Activated CD8-positive, alpha-beta memory T cell treated with anti-CD3 and anti-CD28 coated beads, Interleukin-2, amount 10 ng/mL, durations not matched to agents 7 days and 5 days (primary cell): ENCODE measurements around the gene KDM4F. TPM values are rescaled to one million over a fixed set of nuclear protein-coding genes. Genes with fewer than 3 reads are reported as not detected.

Experiments used
- ATAC-seq: fragments of 150-1000 bp; cut with Tn5 transposase; one replicate; pipeline ENCODE4 v1.10.0; 2021; ENCODE audit warnings: moderate library complexity
- CTCF ChIA-PET: fragments of 350-600 bp; sonication (Branson Sonifier 250); formaldehyde crosslinking; loops from one replicate; lab custom pipeline; 2021; ENCODE audit warnings: antibody characterized with exemption; lab: Charles Lee
- DNase-seq: peaks from one replicate; pipeline ENCODE4 v3.0.0-alpha.2; 2020
- H3K27ac Mint-ChIP-seq: one replicate; pipeline ENCODE4 v1.8.0; 2021; ENCODE audit warnings: mild to moderate bottlenecking, mixed read lengths
- H3K27me3 Mint-ChIP-seq: one replicate; pipeline ENCODE4 v1.8.0; 2021; ENCODE audit warnings: mixed read lengths
- H3K36me3 Mint-ChIP-seq: one replicate; pipeline ENCODE4 v1.8.0; 2021; ENCODE audit warnings: mild to moderate bottlenecking, mixed read lengths
- H3K4me1 Mint-ChIP-seq: one replicate; pipeline ENCODE4 v1.8.0; 2021; ENCODE audit warnings: mixed read lengths
- H3K4me3 Mint-ChIP-seq: one replicate; pipeline ENCODE4 v1.8.0; 2021; ENCODE audit warnings: mild to moderate bottlenecking, moderate library complexity, mixed read lengths
- H3K9me3 Mint-ChIP-seq: one replicate; pipeline ENCODE4 v1.8.0; 2022; ENCODE audit warnings: low read depth, mixed read lengths
- total RNA-seq, 2 experiments: library from RNA; stranded (reverse); gene quantifications; one replicate each; pipeline ENCODE4 v1.2.3, GENCODE V29; 2021

Gene KDM4F
- total RNA-seq, 2 experiments from 2014 or later: not detected

DNA sequence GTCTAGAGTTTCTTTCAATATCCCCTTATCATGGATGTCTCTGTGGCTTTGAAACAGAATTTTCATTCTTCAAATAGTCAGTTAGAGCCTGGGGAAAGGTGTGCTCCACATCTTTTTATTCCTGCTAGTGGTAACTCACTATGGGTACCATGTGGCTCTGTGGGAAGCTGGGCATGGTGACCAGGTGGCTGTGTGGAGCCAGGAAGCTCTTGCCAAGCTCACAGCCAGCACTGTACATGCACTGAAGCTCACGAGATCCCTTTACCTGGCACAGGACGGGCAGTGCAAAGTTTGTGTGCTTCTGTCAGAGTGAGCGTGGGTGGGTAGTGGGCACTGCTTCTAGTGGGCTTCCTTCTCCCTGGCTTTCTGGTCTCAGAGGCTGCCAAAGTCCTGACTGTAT lies 6.3 kb upstream of the KDM4F start:
- CTCF ChIA-PET: no interaction called here
- H3K27me3 Mint-ChIP-seq: peaks cover 47% of the 10 kb centered on the region
- no peaks in the 10 kb centered on the region for H3K9me3 Mint-ChIP-seq
- no peak overlapping the region for H3K27ac Mint-ChIP-seq
- peaks cover 8% of the 10 kb centered on the region for H3K4me1 Mint-ChIP-seq
- ATAC-seq (no peak), DNase-seq (no peak)
- H3K4me3 Mint-ChIP-seq: no peak overlapping the region
- no peaks in the 10 kb centered on the region for H3K36me3 Mint-ChIP-seq

DNA sequence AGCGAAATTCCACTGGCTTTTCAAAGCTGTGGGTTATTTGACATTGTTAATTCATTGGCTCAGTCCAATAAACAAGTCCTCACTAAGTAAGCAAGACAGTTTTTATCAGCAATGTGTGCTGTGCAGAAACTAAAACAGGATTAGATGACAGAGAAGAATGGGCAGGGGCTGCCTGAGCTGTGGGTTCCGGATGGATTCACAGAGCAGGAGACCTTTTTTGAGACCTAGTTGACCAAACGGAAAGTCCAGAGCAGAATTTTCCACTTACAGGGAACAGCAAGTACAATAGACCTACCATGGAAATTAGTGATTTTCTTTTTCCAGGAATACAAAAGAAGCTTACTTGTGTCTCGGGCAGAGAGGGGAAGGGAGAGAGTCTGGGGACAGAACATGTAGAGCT lies 5.2 kb upstream of the KDM4F start:
- Mint-ChIP-seq H3K9me3 (no peaks in the 10 kb centered on the region), H3K27me3 (peaks cover 51% of the 10 kb centered on the region), H3K27ac (no peak overlapping the region), H3K4me3 (no peak overlapping the region), H3K36me3 (no peaks in the 10 kb centered on the region), H3K4me1 (peaks cover 8% of the 10 kb centered on the region)
- CTCF ChIA-PET: no interaction called here
- DNase-seq: no peak
- no peak for ATAC-seq

DNA sequence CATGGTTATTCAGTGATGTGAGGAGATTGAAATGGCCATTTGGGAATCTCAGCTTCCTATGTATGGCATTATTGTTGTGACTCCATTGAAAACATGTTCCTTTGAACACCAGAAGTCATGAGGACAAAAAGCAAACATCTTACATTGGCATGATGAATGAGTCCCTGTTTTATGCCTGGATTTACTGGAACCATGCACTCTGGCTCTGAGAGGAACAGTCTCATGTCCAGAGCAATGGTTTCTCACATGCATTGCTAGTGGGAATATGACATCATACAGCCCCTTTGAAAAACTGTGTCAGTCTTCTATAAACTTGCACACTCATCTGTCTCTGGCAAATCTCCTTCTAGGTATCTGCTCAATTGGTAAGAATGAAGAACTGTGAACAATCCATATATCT lies 3.4 kb upstream of the KDM4F start:
- no peak overlapping the region for H3K27ac Mint-ChIP-seq
- H3K36me3 Mint-ChIP-seq: no peaks in the 10 kb centered on the region
- H3K4me3 Mint-ChIP-seq: no peak overlapping the region
- no peak for DNase-seq
- H3K9me3 Mint-ChIP-seq: no peaks in the 10 kb centered on the region
- ATAC-seq: no peak
- H3K27me3 Mint-ChIP-seq: peaks cover 55% of the 10 kb centered on the region
- H3K4me1 Mint-ChIP-seq: peaks cover 8% of the 10 kb centered on the region
- CTCF ChIA-PET: no interaction called here

DNA sequence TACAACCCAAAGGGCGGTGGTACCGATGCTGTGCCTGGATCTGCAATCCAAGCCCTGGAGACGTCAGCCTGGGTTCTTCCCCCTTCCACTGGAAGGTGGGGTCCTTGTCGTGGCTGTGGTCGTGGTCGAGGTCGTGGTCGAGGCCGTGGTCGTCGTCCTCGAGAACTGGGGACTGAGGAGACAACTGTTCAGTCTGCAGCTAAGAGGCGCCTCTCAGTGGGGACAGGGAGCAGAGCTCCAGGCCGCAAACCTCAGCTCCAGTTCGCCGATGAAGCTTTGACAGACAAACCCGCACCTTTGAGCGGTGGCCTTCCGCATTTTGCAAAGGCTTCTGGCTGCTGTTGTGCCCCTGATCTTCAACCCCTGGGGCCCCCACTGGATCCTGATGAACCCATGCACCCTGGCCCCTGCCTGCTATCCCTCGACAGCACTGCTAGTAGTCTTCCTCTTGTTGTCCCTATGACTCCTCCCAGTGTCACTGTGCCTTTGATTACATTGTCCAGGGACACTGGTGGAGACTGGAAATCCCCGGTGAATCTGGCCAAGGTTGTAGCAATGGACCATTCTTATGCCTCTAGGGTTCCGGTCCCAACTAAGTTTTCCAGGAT lies 1.5 kb downstream of the KDM4F start:
- H3K27me3 Mint-ChIP-seq: peaks cover 55% of the 10 kb centered on the region
- H3K27ac Mint-ChIP-seq: no peak overlapping the region
- H3K4me3 Mint-ChIP-seq: no peak overlapping the region
- no peak for DNase-seq
- no peaks in the 10 kb centered on the region for H3K9me3 Mint-ChIP-seq
- no peaks in the 10 kb centered on the region for H3K4me1 Mint-ChIP-seq
- no peaks in the 10 kb centered on the region for H3K36me3 Mint-ChIP-seq
- CTCF ChIA-PET: no interaction called here
- no peak for ATAC-seq

DNA sequence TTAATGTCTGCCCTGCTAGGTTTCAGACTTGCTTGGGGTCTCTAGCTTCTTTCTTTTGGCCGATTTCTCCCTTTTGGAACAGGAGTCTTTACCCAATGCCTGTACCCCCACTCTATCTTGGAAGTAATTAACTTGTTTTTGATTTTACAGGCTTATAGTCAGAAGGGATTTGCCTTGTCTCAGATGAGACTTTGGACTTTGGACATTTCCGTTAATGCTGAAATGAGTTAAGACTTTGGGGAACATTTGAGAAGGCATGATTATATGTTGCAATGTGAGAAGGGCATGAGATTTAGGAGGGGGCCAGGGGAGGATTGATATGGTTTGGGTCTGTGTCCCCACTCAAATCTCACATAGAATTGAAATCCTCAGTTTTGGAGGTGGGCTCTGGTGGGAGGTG lies 5.1 kb downstream of the KDM4F start:
- no peak for ATAC-seq
- no peak for DNase-seq
- H3K27ac Mint-ChIP-seq: no peak overlapping the region
- H3K36me3 Mint-ChIP-seq: no peaks in the 10 kb centered on the region
- H3K4me3 Mint-ChIP-seq: no peak overlapping the region
- H3K4me1 Mint-ChIP-seq: no peaks in the 10 kb centered on the region
- no peaks in the 10 kb centered on the region for H3K9me3 Mint-ChIP-seq
- CTCF ChIA-PET: interaction anchor here (0.8 kb wide), 1 partner anchor 98 kb away, joined by 3 read pairs; no protein-coding TSS in a partner anchor
- peaks cover 34% of the 10 kb centered on the region for H3K27me3 Mint-ChIP-seq

DNA sequence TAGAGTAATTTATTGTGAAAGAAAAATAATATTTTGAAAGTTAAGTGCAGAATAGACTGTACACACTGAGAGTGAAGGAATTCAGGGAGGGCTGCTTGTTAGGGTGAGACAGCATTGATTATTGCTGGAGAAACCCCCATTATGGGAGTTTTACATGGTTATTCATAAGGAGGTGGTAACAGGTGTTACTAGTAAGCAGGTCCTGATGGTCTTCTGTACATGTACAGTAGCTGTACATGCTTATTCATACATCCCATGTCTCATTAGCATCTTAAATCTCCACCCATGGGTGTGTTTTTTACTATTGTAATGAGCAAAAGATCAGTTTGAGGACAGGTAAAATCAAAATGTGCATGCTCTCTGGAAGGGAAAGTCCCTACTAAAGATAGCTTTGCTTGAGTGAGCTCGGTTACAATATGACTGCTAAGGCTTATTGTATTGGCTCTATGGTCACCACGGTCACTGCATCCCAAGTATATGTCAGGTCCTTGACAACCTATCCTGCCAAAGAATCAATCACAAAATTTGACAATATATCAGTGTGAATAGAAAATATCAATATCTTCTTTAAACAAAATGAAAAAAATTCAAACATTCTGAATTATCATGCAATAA lies 6.2 kb downstream of the KDM4F start:
- CTCF ChIA-PET: no interaction called here
- H3K4me1 Mint-ChIP-seq: no peaks in the 10 kb centered on the region
- no peak overlapping the region for H3K27ac Mint-ChIP-seq
- no peak for DNase-seq
- ATAC-seq: no peak
- peaks cover 41% of the 10 kb centered on the region for H3K27me3 Mint-ChIP-seq
- no peaks in the 10 kb centered on the region for H3K36me3 Mint-ChIP-seq
- H3K4me3 Mint-ChIP-seq: no peak overlapping the region
- no peaks in the 10 kb centered on the region for H3K9me3 Mint-ChIP-seq

DNA sequence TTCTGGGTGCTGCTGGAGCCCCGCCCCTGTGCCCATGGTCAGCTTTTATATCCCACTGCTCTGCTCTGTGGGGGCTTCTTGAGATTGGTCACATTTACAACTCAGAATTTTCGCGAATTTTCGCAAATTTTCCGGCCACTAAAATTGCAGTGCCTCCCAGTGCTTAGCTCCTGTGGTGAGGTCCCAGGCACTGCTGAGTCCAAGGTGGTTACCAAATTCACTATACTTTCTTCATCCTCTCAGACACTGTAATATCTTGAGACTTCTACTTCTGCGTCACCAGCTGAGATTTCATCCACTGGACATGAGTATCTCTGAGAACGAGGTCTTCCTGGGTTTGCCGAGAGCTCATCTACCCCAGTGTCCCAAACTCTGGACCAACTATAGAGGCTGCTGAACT lies 8.7 kb downstream of the KDM4F start:
- Mint-ChIP-seq H3K36me3 (no peaks in the 10 kb centered on the region), H3K27me3 (peaks cover 59% of the 10 kb centered on the region), H3K9me3 (no peaks in the 10 kb centered on the region), H3K27ac (no peak overlapping the region), H3K4me3 (no peak overlapping the region), H3K4me1 (peaks cover 2% of the 10 kb centered on the region)
- no peak for ATAC-seq
- CTCF ChIA-PET: interaction anchor here (1.7 kb wide), 1 partner anchor 9 kb away, joined by 6 read pairs; the partner anchor contains the start of gene SRSF8
- no peak for DNase-seq

DNA sequence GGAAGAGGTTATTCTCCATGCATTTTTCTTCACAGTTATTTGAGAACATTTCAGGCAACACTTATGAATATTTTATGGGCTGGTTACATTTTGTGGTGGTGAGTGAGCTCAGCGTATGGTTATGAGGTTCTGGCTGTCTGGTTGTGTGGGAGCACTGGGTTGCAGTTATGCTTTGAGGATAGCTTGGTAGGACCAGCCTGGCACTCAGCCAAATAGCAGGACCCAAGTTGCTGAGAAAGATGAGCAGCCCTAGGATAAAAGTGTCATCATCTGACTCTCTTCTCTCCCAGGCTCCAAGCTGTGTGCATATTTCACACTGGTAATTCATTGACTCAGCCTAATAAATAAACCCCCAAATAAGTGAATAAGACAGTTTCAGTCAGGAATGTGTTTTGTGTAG lies 9.4 kb downstream of the KDM4F start:
- Mint-ChIP-seq H3K4me3 (no peak overlapping the region), H3K9me3 (no peaks in the 10 kb centered on the region), H3K27me3 (peaks cover 54% of the 10 kb centered on the region), H3K4me1 (peaks cover 2% of the 10 kb centered on the region), H3K27ac (no peak overlapping the region), H3K36me3 (no peaks in the 10 kb centered on the region)
- ATAC-seq: no peak
- DNase-seq: no peak
- CTCF ChIA-PET: interaction anchor here (1.7 kb wide), 1 partner anchor 8 kb away, joined by 6 read pairs; the partner anchor contains the start of gene SRSF8

DNA sequence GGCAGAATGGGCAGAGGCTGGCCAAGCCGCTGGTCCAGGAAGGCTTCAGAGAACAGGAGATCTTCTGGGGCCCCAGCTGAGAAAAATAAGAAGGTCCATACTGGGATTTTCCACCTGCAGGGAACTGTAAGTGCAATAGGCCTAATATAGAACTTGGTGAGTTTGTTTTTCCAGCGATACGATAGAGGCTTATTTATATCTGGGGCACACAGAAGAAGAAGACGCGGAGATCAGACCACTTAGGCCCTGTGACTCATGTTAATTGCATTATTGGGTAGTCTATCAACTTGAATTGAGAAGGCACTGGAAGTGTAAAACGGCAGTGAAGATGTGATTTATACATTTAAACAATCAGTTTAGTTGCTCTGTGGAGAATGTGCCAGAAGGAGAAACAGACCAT lies 9.8 kb downstream of the KDM4F start:
- H3K4me3 Mint-ChIP-seq: no peak overlapping the region
- no peaks in the 10 kb centered on the region for H3K9me3 Mint-ChIP-seq
- H3K4me1 Mint-ChIP-seq: peaks cover 2% of the 10 kb centered on the region
- ATAC-seq (no peak), DNase-seq (no peak)
- peaks cover 52% of the 10 kb centered on the region for H3K27me3 Mint-ChIP-seq
- no peaks in the 10 kb centered on the region for H3K36me3 Mint-ChIP-seq
- CTCF ChIA-PET: no interaction called here
- H3K27ac Mint-ChIP-seq: no peak overlapping the region

DNA sequence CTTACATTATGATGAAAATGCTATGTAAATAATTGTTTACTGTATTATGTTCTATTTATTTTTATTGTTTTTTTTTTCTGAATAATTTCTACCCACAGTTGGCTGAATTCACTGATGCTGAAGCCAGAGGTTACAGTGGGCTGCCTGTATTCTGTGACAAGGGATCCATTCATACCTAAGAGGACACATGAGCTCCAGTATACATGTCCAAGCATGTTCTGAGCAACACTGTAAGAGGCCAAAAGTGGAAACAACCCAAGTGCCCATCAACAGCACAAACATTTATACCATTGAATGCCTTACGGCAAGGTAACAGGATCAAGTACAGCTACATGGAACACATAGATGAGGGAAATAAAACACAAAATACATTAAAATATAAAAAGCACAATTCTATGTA lies 16.1 kb downstream of the KDM4F start:
- peaks cover 25% of the 10 kb centered on the region for H3K27me3 Mint-ChIP-seq
- CTCF ChIA-PET: interaction anchor here (3.2 to 21.6 kb wide), 2 partner anchors 31 to 87 kb away, joined by 11 to 321 read pairs; partner anchors contain the start of gene ENDOD1
- peaks cover 15% of the 10 kb centered on the region for H3K4me1 Mint-ChIP-seq
- DNase-seq: no peak
- no peak overlapping the region for H3K27ac Mint-ChIP-seq
- no peak overlapping the region for H3K4me3 Mint-ChIP-seq
- H3K9me3 Mint-ChIP-seq: no peaks in the 10 kb centered on the region
- no peak for ATAC-seq
- H3K36me3 Mint-ChIP-seq: peaks cover 7% of the 10 kb centered on the region

DNA sequence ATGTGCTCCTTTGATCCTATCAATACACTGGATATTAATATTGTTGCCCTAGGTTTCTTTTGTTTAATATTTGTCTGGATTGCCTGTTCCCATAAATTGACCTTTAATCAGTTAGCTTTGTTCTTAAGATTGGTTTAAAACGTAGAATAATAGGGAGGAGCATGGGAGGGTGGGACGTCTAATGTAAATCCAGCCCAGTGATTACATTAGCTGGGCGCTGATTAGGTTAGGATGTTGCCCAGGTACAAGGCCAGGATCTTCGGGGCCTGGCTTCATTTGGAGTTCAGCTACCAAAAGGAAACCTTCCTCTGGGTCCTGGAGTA lies 17.5 kb downstream of the KDM4F start, which contains the start of gene SRSF8:
Gene SRSF8 (plus strand): TSS at position 204 of the 323 bp plus-strand sequence. CDS start 308 bp downstream, outside the sequence.
- peak within 1 kb of the TSS; percentile 92 for H3K4me3 Mint-ChIP-seq
- no peak for DNase-seq
- H3K36me3 Mint-ChIP-seq: peaks cover 13% of the 10 kb centered on the region
- CTCF ChIA-PET: interaction anchor here (0.9 to 21.6 kb wide), 13 partner anchors 9 to 722 kb away, joined by 3 to 321 read pairs (median 4); partner anchors contain the start of genes CWC15, ENDOD1, FAM76B and KDM4D
- peaks cover 22% of the 10 kb centered on the region for H3K4me1 Mint-ChIP-seq
- H3K9me3 Mint-ChIP-seq: no peaks in the 10 kb centered on the region
- peaks cover 16% of the 10 kb centered on the region for H3K27me3 Mint-ChIP-seq
- peak within 1 kb of the TSS; percentile 93 for H3K27ac Mint-ChIP-seq
- ATAC-seq: peak; percentile 15

DNA sequence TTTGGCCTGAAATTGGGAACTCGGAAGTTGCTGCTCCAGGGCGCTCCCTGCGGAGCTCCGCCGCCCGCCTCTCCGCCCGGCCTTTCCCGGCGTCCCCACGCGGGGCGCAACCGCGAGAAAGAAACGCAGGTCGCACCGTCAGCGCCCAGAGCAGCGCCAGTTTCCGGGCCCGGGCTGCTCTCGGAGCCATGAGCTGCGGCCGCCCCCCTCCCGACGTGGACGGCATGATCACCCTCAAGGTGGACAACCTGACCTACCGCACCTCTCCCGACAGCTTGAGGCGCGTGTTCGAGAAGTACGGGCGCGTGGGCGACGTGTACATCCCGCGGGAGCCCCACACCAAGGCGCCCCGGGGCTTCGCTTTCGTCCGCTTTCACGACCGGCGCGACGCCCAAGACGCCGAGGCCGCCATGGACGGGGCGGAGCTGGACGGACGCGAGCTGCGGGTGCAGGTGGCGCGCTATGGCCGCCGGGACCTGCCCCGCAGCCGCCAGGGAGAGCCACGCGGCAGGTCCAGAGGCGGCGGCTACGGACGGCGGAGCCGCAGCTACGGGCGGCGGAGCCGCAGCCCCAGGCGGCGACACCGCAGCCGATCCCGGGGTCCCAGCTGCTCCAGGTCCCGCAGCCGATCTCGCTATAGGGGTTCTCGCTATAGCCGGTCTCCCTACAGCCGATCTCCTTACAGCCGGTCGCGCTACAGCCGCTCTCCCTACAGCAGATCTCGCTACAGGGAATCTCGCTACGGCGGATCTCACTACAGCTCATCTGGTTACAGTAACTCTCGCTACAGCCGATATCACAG lies 18.0 kb downstream of the KDM4F start:
- Mint-ChIP-seq H3K36me3 (peaks cover 13% of the 10 kb centered on the region), H3K4me1 (peaks cover 22% of the 10 kb centered on the region), H3K27ac (peak overlapping the region; percentile 93), H3K27me3 (peaks cover 10% of the 10 kb centered on the region), H3K9me3 (no peaks in the 10 kb centered on the region), H3K4me3 (peak overlapping the region; percentile 92)
- DNase-seq (peak; percentile 82), ATAC-seq (peak; percentile 69)
- CTCF ChIA-PET: interaction anchor here (0.9 to 21.6 kb wide), 16 partner anchors 10 to 939 kb away, joined by 3 to 321 read pairs (median 4); partner anchors contain the start of genes CWC15, ENDOD1, FAM76B and KDM4D

DNA sequence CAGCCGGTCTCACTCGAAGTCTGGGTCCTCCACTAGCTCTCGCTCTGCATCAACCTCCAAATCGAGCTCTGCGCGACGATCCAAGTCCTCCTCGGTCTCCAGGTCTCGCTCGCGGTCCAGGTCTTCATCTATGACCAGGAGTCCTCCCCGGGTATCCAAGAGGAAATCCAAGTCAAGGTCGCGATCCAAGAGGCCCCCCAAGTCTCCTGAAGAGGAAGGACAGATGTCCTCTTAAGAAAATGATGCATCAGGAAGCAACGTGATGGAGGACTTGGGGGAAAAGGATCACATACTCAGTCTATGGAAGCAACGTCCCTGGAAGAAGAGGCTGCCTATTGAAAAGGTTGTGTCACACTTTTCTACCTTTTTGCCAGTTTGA lies 18.6 kb downstream of the KDM4F start:
- Mint-ChIP-seq H3K4me1 (peaks cover 20% of the 10 kb centered on the region), H3K4me3 (peak overlapping the region; percentile 92), H3K27ac (peak overlapping the region; percentile 93), H3K36me3 (peaks cover 13% of the 10 kb centered on the region), H3K9me3 (no peaks in the 10 kb centered on the region), H3K27me3 (peaks cover 5% of the 10 kb centered on the region)
- ATAC-seq (no peak), DNase-seq (no peak)
- CTCF ChIA-PET: interaction anchor here (0.8 to 21.6 kb wide), 15 partner anchors 10 to 939 kb away, joined by 3 to 321 read pairs (median 4); partner anchors contain the start of genes CWC15, ENDOD1, FAM76B and KDM4D
